Liver (tissue), 9 donors: ENCODE results near the gene ETAA1. TPM values are rescaled to one million over a fixed set of nuclear protein-coding genes. Genes with fewer than 3 reads are reported as not detected.

Experiments used
- DNase-seq: peaks from one replicate; pipeline ENCODE4 v3.0.0-alpha.2; 2017; ENCODE audit warnings: low spot score
- H3K27ac ChIP-seq, 2 donors: one replicate each; pipeline ENCODE4 v1.7.0; 2013; ENCODE audit warnings: inconsistent platforms in 2 of 2, low read length in 2 of 2, control low read depth in 1 of 2, low read depth in 1 of 2, mild to moderate bottlenecking in 1 of 2
- H3K27me3 ChIP-seq, 4 donors: one replicate each; pipeline versions ENCODE4 v1.6.1 to v1.7.0; 2013; ENCODE audit warnings: low read length in 3 of 4, inconsistent platforms in 1 of 4, mild to moderate bottlenecking in 1 of 4, moderate library complexity in 1 of 4; ENCODE audit not compliant: control insufficient read depth in 4 of 4, insufficient read depth in 4 of 4
- H3K36me3 ChIP-seq, 4 donors: one replicate each; pipeline versions ENCODE4 v1.6.1 to v1.7.0; 2013; ENCODE audit warnings: low read length in 3 of 4, mild to moderate bottlenecking in 3 of 4, low read depth in 1 of 4, moderate library complexity in 1 of 4; ENCODE audit not compliant: control insufficient read depth in 4 of 4, insufficient read depth in 3 of 4
- H3K4me1 ChIP-seq, 4 donors: one replicate each; pipeline versions ENCODE4 v1.6.1 to v1.7.0; 2013; ENCODE audit warnings: low read length in 3 of 4, mild to moderate bottlenecking in 3 of 4, moderate library complexity in 1 of 4; ENCODE audit not compliant: control insufficient read depth in 4 of 4, insufficient read depth in 4 of 4
- H3K4me3 ChIP-seq, 3 donors: one replicate each; pipeline versions ENCODE4 v1.6.1 to v1.7.0; 2013; ENCODE audit warnings: low read length in 3 of 3, control low read depth in 1 of 3, low read depth in 1 of 3, mild to moderate bottlenecking in 1 of 3
- H3K9ac ChIP-seq, 2 donors: one replicate each; pipeline ENCODE4 v1.7.0; 2013; ENCODE audit warnings: low read length in 2 of 2, mild to moderate bottlenecking in 2 of 2, moderate library complexity in 2 of 2, control low read depth in 1 of 2, low read depth in 1 of 2
- H3K9me3 ChIP-seq, 4 donors: one replicate each; pipeline versions ENCODE4 v1.6.1 to v1.7.0; 2013; ENCODE audit warnings: low read length in 3 of 4; ENCODE audit not compliant: control insufficient read depth in 4 of 4
- EGR1 ChIP-seq, 2 donors: IDR thresholded peaks; 2 replicates each; pipeline ENCODE4 v1.6.1; 2016 to 2018; ENCODE audit warnings: antibody characterized with exemption in 2 of 2, low read depth in 2 of 2
- FOXA1 ChIP-seq: IDR thresholded peaks from 2 replicates; pipeline ENCODE4 v1.6.1; 2016; ENCODE audit warnings: antibody characterized with exemption
- FOXA2 ChIP-seq: IDR thresholded peaks from 2 replicates; pipeline ENCODE4 v1.6.1; 2016; ENCODE audit warnings: antibody characterized with exemption
- GABPA ChIP-seq, 2 donors: IDR thresholded peaks in 1 of 2; conservative IDR thresholded peaks in 1 of 2; 2 replicates each; pipeline ENCODE4 v1.6.1; 2016; ENCODE audit warnings: antibody characterized with exemption in 2 of 2, mild to moderate bottlenecking in 1 of 2, moderate library complexity in 1 of 2
- HNF4A ChIP-seq, 2 donors: conservative IDR thresholded peaks; 2 replicates each; pipeline ENCODE4 v1.6.1; 2016; ENCODE audit warnings: antibody characterized with exemption in 2 of 2, mild to moderate bottlenecking in 2 of 2
- HNF4G ChIP-seq: IDR thresholded peaks from 2 replicates; pipeline ENCODE4 v1.6.1; 2016; ENCODE audit warnings: antibody characterized with exemption
- JUND ChIP-seq, 2 donors: IDR thresholded peaks; 2 replicates each; pipeline ENCODE4 v1.6.1; 2016; ENCODE audit warnings: antibody characterized with exemption in 2 of 2
- NR2F2 ChIP-seq: IDR thresholded peaks from 2 replicates; pipeline ENCODE4 v1.6.1; 2016; ENCODE audit warnings: antibody characterized with exemption
- RAD21 ChIP-seq, 2 donors: IDR thresholded peaks; 2 replicates each; pipeline ENCODE4 v1.6.1; 2016; ENCODE audit warnings: antibody characterized with exemption in 2 of 2, mild to moderate bottlenecking in 2 of 2
- RXRA ChIP-seq, 2 donors: IDR thresholded peaks; 2 replicates each; pipeline ENCODE4 v1.6.1; 2017 to 2018; ENCODE audit warnings: antibody characterized with exemption in 2 of 2, mild to moderate bottlenecking in 1 of 2
- SP1 ChIP-seq: IDR thresholded peaks from 2 replicates; pipeline ENCODE4 v1.6.1; 2018; ENCODE audit warnings: antibody characterized with exemption, mild to moderate bottlenecking
- TAF1 ChIP-seq: conservative IDR thresholded peaks from 2 replicates; pipeline ENCODE4 v1.6.1; 2016; ENCODE audit warnings: antibody characterized with exemption, mild to moderate bottlenecking
- YY1 ChIP-seq: IDR thresholded peaks from 2 replicates; pipeline ENCODE4 v1.6.1; 2016; ENCODE audit warnings: antibody characterized with exemption, mild to moderate bottlenecking
- WGBS: extraction: QIAGEN DNeasy Blood & Tissue Kit; methylation state at CpG from one replicate; pipeline ENCODE4 v1.1.7; 2013; 5-methylcytosine and 5-hydroxymethylcytosine counted together
- polyA plus RNA-seq, 2 donors: library from polyadenylated mRNA; stranded (reverse) in 1 of 2; unstranded in 1 of 2; fragments of 200-250 nt in 1 of 2; fragments of >200 nt in 1 of 2; fragmentation: Nextera tagmentation in 1 of 2; extraction: Ambion mirVana in 1 of 2; gene quantifications; one replicate each; pipeline versions ENCODE4 v1.2.1 to v1.2.3, GENCODE V29; 2013 to 2015
- total RNA-seq, 2 donors: library from RNA; depleted of rRNA; stranded (reverse); fragments of >200 nt; gene quantifications; one replicate each; pipeline ENCODE4 v1.2.3, GENCODE V29; 2014
- TF ChIP-seq, protein P1 (sequence below): fragments of 150-350 bp; IDR thresholded peaks from 2 replicates; pipeline ENCODE4 v1.5.1; 2017; ENCODE audit warnings: improper control_type of control experiment, low read depth, low read length; ENCODE audit not compliant: missing input control
- TF ChIP-seq, protein P2 (sequence below): IDR thresholded peaks from 2 replicates; pipeline ENCODE4 v1.6.1; 2016; ENCODE audit warnings: antibody characterized with exemption
- TF ChIP-seq, protein P3 (sequence below): IDR thresholded peaks from 2 replicates; pipeline ENCODE4 v1.6.1; 2016; ENCODE audit warnings: antibody characterized with exemption, mild to moderate bottlenecking
- TF ChIP-seq, protein P4 (sequence below): IDR thresholded peaks from 2 replicates; pipeline ENCODE4 v1.6.1; 2016; ENCODE audit warnings: antibody characterized with exemption
- TF ChIP-seq, protein P5 (sequence below): IDR thresholded peaks from 2 replicates; pipeline ENCODE4 v1.6.1; 2016; ENCODE audit warnings: antibody characterized with exemption
- donor health status: healthy.
- donor health status: healthy.
- donor health status: healthy.
- donor health status: healthy.
- donor health status: healthy.

ETAA1 gene
- 1 to 10 TPM; 6.4 to 7.7 TPM for total RNA-seq
- polyA plus RNA-seq: 1 to 10 TPM; 2.9 to 3.4 TPM

DNA sequence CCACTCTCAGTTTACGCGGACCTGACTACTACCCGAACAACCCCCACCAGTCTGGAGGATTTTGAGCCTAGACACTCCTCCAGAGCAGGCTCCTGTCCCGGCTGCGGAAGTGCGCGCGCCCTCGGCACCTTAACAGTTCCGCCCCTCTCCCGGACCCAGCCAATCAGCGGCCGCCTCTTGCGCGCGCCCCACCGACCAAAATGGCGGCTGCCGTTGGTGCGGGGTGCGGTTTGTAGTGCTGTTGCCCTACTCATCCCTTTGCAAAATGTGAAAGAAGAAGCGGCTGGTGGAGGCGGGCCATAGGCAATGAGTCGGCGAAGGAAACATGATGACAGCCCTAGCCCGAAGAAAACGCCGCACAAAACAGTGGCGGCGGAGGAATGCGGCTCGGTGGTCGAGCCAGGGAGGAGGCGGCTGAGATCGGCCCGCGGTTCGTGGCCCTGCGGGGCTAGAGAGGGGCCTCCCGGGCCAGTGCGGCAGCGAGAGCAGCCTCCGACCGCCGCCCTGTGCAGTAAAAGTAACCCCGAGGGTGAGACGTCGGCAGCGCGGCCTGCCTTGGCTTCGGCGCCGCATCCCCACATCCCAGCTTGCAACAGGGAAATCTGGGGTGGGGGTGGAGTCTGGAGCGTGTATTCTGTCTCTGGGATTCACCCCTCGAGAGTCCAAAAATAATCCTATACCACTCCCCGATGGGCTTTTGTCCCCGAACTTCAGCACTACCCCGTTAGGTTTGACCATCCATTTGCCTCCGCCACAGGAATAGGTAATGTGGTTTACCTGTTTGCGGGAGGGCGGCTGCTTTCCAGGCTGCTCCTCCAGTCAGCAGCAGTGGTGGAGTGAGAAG lies at the start of gene ETAA1:
TSS of gene ETAA1 (plus strand) at position 191 of the 844 bp plus-strand sequence. CDS start at position 307, 116 bp downstream.
- Histone ChIP-seq H3K4me1 (peaks cover 0 to 11% (median 3%) of the 10 kb centered on the region in 4 donors), H3K9me3 (no peaks in the 10 kb centered on the region), H3K36me3 (peaks cover 0 to 4% (median 0%) of the 10 kb centered on the region in 4 donors), H3K9ac (peak within 1 kb of the TSS; percentile 14 to 43), H3K27me3 (no peaks in the 10 kb centered on the region), H3K27ac (peak within 1 kb of the TSS; percentile 78 to 90), H3K4me3 (peak within 1 kb of the TSS; percentile 81 to 86 (median 84))
- under 1% methylated on average over 61 of the region's 61 CpGs for WGBS
- peak; percentile 94 for DNase-seq
- TF ChIP-seq, protein P1, sequence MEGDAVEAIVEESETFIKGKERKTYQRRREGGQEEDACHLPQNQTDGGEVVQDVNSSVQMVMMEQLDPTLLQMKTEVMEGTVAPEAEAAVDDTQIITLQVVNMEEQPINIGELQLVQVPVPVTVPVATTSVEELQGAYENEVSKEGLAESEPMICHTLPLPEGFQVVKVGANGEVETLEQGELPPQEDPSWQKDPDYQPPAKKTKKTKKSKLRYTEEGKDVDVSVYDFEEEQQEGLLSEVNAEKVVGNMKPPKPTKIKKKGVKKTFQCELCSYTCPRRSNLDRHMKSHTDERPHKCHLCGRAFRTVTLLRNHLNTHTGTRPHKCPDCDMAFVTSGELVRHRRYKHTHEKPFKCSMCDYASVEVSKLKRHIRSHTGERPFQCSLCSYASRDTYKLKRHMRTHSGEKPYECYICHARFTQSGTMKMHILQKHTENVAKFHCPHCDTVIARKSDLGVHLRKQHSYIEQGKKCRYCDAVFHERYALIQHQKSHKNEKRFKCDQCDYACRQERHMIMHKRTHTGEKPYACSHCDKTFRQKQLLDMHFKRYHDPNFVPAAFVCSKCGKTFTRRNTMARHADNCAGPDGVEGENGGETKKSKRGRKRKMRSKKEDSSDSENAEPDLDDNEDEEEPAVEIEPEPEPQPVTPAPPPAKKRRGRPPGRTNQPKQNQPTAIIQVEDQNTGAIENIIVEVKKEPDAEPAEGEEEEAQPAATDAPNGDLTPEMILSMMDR: no peak
- TF ChIP-seq FOXA1 (no peak), RXRA (IDR thresholded peaks at IDR 0.05) (no peak), HNF4G (no peak), SP1 (peak; percentile 24), HNF4A (conservative IDR thresholded peaks at IDR 0.05) (peak in 1 of 2 donors; percentile 8), FOXA2 (no peak), EGR1 (IDR thresholded peaks at IDR 0.05; ENCODE audit: low read depth in 2 of 2) (no peak), RAD21 (IDR thresholded peaks at IDR 0.05) (peak; percentile 15 to 19), JUND (IDR thresholded peaks at IDR 0.05) (no peak), TAF1 (peak; percentile 73), NR2F2 (no peak), GABPA (IDR thresholded peaks at IDR 0.05 in 1 of 2, conservative IDR thresholded peaks at IDR 0.05 in 1 of 2) (peak in 1 of 2 donors; percentile 80), YY1 (peak; percentile 99)
- TF ChIP-seq, protein P2, sequence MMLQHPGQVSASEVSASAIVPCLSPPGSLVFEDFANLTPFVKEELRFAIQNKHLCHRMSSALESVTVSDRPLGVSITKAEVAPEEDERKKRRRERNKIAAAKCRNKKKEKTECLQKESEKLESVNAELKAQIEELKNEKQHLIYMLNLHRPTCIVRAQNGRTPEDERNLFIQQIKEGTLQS: no peak
- TF ChIP-seq, protein P3, sequence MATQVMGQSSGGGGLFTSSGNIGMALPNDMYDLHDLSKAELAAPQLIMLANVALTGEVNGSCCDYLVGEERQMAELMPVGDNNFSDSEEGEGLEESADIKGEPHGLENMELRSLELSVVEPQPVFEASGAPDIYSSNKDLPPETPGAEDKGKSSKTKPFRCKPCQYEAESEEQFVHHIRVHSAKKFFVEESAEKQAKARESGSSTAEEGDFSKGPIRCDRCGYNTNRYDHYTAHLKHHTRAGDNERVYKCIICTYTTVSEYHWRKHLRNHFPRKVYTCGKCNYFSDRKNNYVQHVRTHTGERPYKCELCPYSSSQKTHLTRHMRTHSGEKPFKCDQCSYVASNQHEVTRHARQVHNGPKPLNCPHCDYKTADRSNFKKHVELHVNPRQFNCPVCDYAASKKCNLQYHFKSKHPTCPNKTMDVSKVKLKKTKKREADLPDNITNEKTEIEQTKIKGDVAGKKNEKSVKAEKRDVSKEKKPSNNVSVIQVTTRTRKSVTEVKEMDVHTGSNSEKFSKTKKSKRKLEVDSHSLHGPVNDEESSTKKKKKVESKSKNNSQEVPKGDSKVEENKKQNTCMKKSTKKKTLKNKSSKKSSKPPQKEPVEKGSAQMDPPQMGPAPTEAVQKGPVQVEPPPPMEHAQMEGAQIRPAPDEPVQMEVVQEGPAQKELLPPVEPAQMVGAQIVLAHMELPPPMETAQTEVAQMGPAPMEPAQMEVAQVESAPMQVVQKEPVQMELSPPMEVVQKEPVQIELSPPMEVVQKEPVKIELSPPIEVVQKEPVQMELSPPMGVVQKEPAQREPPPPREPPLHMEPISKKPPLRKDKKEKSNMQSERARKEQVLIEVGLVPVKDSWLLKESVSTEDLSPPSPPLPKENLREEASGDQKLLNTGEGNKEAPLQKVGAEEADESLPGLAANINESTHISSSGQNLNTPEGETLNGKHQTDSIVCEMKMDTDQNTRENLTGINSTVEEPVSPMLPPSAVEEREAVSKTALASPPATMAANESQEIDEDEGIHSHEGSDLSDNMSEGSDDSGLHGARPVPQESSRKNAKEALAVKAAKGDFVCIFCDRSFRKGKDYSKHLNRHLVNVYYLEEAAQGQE: peak; percentile 23
- TF ChIP-seq, protein P4, sequence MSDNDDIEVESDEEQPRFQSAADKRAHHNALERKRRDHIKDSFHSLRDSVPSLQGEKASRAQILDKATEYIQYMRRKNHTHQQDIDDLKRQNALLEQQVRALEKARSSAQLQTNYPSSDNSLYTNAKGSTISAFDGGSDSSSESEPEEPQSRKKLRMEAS: no peak
- TF ChIP-seq, protein P5, sequence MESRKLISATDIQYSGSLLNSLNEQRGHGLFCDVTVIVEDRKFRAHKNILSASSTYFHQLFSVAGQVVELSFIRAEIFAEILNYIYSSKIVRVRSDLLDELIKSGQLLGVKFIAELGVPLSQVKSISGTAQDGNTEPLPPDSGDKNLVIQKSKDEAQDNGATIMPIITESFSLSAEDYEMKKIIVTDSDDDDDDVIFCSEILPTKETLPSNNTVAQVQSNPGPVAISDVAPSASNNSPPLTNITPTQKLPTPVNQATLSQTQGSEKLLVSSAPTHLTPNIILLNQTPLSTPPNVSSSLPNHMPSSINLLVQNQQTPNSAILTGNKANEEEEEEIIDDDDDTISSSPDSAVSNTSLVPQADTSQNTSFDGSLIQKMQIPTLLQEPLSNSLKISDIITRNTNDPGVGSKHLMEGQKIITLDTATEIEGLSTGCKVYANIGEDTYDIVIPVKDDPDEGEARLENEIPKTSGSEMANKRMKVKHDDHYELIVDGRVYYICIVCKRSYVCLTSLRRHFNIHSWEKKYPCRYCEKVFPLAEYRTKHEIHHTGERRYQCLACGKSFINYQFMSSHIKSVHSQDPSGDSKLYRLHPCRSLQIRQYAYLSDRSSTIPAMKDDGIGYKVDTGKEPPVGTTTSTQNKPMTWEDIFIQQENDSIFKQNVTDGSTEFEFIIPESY: no peak
